HK-2 (cell line): ENCODE measurements around the gene DTNB.
"Not testable (repeated sequence)": the region's sequence is repeated elsewhere in the genome, so short reads cannot be mapped to it uniquely, and the experiment has no call there.

ENCODE experiments used
- DNase-seq: peaks from one replicate; pipeline ENCODE4 v3.0.0-alpha.2; 2018; ENCODE audit not compliant: unreplicated experiment

Gene DTNB

DNA sequence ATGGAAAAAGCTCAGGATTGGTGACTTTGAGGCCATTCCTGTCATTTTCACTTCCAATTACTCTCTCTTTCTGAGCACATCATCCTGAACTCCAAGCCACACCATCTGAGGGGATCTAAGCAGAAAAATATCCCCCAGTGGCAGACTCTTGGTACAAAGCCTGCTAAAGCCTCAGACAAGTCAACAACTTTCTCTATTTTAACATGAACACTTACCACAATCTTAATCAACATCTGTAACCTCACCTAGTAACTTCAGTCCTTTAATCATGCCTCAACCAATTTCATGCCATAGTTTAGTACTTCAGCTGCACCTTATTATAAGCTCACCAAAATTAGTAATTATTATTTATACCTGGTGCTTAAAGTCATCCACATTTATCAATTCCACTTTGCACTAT lies 128.9 kb downstream of the DTNB start:
- no peak for DNase-seq

DNA sequence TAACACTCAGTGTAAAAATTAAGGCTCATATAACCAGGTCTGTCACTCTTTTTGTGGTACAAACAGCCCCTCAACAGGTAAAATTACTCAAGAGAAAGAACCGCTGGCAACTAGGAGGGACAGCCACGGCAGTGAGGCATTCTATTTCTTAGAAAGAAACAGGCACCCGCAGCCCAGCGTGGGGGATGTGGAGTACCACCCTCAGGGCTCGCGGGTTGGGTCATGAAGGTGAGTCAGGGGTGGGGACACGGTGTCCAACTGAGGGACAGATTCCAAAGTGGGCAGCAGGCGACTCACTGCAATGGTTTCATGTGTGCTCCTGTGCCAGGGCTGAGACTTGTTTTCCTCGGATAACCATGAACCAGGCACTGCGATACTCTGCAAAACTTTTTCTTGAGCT lies 129.4 kb downstream of the DTNB start:
- no peak for DNase-seq

DNA sequence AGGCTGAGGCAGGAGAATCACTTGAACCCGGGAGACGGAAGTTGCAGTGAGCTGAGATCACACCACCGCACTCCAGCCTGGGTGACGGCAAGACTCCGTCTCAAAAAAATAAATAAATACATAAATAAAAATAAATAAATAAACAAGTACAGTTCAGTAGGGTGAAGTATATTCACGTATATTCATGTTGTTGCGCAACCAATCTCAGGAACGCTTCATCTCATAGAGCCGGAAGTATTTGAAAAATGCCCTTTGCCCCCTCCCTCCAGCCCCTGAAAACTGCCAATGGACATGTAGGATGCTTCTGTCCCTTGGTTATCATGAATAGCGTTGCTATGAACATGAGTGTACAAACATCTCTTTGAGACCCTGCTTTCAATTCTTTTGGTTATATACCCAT lies 132.0 kb downstream of the DTNB start:
- DNase-seq = no peak

DNA sequence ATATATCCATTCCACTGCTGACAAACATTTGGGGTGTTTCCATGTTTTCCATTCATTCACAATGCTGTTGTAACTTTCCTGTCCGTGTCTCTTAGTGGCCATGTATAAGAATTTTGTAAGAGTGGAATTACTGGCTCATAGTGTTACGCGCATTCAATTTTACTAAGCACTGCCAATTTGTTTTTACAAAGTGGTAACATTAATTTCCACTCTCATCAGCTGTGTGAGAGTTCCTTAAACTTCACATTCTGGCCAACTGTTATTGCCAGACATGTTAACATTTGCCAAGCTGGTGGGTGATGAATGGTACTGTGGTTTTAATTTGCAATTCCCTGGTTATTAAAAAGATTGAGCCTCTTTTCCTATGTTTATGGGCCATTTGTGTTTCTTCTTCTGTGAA lies 134.2 kb downstream of the DTNB start:
- no peak for DNase-seq

DNA sequence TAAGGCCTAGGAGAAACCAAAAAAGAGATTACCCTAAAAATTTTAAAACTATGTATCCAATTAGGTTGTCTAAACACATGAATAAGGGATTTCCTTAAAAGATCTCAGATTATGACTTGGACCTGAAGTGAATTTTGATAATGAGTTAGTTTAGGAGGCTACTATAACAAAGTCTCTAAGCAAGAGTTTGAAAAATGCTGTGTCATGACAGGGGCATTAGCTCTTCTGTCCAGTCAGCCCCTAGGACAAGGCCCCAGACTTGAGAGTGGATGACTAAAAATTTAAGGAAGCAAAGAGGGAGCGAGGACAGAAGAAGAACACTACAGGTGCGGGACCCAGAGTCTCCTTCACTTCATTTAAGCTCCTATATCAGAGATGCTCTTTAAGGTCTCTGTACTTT lies 135.9 kb downstream of the DTNB start:
- no peak for DNase-seq

DNA sequence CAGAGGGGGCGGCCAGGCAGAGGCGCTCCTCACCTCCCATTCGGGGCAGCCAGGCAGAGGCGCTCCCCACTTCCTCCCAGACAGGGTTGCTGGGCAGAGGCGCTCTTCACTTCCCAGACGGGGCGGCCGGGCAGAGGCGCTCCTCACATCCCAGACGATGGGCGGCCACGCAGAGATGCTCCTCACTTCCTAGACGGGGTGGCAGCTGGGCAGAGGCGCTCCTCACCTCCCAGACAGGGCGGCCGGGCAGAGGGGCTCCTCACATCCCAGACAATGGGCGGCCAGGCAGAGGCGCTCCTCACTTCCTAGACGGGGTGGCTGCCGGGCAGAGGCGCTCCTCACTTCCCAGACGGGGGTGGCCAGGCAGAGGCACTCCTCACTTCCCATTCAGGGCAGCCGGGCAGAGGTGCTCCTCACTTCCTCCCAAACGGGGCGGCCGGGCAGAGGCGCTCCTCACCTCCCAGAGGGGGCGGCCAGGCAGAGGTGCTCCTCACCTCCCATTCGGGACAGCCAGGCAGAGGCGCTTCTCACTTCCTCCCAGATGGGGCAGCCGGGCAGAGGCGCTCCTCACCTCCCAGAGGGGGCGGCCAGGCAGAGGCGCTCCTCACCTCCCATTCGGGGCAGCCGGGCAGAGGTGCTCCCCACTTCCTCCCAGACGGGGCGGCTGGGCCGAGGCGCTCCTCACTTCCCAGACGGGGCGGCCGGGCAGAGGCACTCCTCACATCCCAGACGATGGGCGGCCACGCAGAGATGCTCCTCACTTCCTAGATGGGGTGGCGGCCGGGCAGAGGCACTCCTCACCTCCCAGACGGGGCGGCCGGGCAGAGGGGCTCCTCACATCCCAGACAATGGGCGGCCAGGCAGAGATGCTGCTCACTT lies 137.7 kb downstream of the DTNB start:
- not testable (repeated sequence) for DNase-seq

DNA sequence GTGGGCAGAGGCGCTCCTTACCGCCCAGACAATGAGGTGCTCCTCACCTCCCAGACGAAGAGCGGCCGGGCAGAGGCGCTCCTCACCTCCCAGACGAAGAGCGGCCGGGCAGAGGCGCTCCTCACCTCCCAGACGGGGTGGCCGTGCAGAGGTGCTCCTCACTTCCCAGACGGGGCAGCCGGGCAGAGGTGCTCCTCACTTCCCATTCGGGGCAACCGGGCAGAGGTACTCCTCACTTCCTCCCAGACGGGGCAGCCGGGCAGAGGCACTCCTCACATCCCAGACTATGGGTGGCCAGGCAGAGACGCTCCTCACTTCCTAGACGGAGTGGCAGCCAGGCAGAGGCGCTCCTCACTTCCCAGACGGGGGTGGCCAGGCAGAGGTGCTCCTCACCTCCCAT lies 138.4 kb downstream of the DTNB start:
- DNase-seq = not testable (repeated sequence)

DNA sequence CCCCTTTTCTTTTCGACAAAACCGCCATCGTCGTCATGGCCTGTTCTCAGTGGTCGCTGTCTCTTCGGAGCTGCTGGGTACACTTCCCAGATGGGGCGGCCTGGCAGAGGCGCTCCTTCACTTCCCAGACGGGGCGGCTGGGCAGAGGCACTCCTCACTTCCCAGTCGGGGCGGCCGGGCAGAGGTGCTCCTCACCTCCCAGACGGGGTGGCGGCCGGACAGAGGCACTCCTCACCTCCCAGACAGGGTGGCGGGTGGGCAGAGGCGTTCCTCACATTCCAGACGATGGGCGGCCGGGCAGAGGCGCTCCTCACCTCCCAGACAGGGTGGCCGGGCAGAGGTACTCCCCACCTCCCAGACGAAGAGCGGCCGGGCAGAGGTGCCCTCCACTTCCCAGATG lies 138.9 kb downstream of the DTNB start:
- no peak for DNase-seq

DNA sequence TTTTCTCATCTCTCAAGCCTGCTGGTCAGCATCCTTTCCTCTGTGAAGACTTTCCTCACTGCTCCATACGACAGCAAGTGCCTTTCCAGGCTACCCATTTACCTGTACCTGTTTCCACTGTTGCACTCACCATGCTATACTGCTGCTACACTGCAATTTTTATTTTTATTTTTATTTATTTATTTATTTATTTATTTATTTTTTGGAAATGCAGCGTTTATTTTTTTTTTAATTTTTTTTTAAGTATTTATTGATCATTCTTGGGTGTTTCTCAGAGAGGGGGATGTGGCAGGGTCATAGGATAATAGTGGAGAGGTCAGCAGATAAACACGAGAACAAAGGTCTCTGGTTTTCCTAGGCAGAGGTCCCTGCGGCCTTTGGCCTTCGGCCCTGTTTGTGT lies 139.6 kb downstream of the DTNB start:
- not testable (repeated sequence) for DNase-seq

DNA sequence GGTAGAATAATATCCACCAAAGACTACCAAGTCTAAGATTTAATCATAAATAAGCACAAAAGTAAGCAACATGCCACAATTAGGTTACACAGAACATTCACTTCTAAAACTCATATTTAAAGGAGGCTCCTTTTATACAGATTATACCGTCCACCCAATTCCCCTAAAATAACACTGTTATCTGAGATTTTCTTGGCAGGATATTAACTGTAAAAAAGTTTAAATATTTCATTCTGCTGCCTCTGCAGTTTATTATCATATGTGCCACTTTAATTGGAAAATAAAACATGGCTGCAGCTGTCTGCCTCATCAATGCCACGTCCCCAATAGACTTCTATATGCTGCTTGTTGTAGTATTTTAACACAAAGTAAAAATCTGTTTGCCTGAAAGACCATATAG lies 140.9 kb downstream of the DTNB start:
- no peak for DNase-seq

DNA sequence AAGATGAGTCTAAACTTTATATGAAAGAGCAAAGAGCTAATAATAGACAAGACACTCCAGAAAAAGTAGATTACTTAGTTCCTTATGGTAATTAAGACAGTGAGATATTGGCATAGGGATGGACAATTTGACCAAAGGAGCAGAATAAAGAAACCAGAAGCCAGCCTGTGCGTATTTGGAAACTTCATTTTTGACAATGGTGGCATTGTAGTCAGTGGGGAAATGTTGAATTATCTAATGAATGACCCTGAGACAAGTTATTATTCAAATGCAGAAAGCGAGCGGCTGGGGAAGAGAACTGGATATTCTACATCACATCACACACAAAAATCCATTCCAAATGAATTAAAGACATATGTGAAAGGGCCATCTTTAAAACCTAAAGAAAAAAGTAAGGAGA lies 144.3 kb downstream of the DTNB start:
- DNase-seq = no peak

DNA sequence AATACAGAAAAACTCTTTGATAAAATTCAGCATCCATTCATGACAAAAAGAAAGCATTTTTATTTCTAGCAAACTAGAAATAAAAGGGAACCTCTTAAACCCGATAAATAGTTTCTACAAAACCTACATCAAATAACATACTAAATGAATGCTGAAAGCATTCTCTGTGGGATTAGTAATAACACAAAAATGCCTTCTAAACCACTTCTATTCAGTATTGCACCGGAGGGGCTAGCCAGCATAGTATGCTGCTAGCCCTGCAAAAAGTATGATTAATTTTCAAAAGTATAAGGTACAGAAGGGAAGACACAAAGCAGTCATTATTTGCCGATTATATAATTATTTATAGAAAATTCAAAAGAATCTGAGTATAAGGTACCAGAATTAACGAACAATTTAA lies 145.2 kb downstream of the DTNB start:
- DNase-seq = no peak

DNA sequence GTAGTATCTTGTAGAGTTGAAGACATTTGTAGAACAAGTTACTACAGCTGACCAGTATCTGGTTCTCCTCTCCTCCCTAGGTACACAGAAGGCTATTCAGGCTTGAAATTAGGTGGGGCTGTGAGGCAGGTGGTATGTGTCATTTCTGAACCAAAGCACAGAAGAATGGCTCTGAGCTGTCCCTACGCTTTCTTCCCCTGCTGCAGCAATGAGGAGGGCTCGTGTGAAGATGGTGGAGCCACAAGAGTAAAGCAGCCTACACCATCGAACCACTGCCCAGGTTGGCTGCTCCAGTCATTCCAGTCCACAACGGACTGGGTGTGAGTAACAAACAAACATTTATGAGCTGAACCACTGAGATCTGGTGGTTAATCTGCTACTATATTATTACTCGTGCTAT lies 148.9 kb downstream of the DTNB start:
- no peak for DNase-seq

DNA sequence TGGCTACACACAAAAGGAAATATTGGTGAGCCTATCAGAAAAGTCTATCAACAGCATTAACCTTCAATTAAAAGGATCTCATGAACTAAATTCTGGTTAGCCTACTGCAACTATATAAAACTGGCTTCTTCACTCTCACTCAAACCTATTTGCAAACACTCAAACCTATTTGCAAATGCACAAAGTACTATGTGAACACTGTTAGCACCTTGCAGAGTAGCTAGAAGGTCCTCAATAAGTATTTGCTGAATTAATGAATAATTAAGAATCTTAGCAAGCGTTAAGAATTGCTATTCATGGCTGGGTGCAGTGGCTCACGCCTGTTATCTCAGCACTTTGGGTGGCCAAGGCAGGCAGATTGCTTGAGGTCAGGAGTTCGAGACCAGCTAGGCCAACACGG lies 150.3 kb downstream of the DTNB start:
- DNase-seq = no peak

DNA sequence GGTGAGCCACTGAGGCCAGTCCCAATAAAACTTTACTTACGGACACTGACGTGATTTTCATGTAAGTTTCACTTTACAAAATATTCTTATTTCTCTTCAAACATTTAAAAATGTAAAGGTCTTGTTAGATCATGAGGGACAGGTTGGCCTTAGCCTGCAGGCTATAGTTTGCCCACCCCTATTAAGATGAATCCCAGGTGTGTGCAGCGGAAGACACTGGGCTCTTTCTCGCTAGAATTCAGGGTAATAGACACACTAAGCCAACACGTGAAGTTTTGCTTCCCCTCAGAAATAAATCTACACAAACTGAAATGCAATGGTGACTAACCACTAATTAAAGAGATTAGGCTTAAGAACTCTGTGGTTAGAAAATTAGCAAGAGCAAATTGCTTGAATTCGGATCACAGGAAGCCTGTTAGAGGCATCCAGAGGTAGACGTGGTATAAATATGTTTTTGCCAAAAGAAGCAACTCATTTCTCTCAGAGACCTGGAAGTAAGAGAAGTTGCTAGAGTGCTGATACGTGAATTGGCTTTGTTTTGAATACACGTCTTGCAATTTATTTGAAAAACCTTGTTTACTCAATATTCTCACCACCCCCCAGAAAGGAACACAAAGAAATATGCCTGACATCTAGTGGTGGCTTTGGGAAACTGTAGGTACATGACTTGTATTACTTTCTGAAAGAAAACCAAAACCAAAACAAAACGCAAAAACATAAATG lies 151.6 kb downstream of the DTNB start:
- DNase-seq = no peak

DNA sequence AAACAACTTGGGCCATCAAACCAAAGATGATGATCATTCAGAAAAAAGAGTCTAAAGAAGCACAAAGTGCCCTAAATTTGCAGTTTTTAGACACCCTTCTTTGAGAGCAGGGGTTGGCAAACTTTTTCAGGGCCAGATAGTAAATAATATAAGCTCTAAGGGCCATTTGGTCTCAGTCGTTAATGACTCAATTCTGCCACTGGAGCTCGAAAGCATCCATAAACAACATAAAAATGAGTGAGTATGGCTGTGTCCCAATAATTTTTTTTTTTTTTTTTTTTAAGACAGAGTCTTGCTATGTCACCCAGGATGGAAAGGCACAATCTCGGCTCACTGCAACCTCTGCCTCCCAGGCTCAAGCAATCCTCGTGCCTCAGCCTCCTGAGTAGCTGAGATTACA lies 152.3 kb downstream of the DTNB start:
- no peak for DNase-seq

DNA sequence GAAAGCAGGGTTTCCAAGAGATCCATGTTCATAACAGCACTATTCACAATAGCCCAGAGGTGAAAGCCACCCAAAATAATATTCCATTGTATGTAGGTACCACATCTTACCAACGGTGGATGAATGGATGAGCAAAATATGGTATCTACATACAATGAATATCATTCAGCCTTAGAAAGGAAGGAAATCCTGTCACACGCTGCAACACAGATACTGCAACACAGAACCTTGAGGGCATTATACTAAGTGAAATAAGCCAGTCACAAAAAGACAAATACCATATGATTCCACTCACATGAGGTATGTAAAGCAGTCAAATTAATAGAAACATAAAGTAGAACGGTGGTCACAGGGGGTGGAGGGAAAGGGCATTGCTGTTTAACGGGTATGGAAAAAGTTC lies 155.7 kb downstream of the DTNB start:
- DNase-seq = no peak

DNA sequence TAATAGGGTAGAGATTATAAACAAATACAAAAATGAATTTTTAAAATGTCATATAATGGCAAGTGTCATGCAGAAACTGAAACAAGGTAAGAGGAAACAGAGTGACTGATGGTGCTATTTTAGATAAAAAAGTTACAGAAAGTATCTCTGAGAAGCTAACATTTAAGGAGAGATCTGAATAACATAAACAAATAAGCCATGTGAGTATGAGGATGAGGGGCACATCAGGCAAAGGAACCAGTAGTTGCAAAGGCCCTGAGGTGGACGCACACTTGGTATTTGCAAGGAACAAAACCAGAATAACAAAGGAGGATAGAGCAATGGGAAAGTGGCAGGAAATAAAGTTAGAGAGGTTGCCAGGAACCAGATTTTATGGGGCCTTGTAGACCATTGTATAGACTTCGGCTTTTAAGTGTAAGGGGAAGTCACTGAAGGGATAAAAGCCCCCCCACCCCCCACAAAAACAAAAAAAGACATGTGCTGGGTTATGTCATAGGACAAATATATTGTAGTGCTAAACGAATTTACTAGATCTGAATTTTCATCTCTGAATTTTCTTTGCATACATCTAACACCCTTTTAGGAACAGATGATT lies 159.2 kb downstream of the DTNB start:
- DNase-seq = no peak

DNA sequence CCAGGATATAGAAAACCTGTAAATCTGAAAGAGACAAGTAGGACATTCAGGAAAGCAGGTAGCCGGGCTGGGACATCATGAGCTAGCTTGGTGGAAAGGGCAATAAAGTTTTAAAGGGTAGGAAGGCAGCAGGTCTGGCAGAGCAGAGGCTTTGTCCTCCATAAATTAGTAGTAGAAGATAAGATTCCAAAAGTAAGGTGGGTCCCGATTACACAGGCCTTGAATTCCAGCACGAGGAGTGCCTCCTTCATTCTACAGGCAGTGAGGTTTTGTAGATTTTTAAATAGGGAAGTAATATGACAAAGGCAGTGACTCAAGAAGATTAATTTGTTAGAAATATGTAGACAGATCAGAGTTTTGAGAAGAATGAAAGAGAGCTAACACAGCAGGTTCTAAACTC lies 160.7 kb downstream of the DTNB start:
- no peak for DNase-seq

DNA sequence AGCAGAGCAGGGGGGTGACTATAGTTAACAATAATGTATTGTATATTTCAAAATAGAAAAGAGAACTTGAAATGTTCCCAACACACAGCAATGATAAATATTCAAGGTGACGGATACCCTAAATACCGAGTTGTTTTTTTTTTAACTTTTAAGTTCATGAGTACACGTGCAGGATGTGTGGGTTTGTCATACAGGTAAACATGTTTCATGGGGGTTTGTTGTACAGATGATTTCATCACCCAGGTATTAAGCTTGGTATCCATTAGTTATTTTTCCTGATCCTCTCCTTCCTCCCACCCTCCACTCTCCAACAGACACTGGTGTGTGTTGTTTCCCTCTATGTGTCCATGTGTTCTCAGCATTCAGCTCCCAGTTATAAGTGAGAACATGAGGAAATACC lies 167.2 kb downstream of the DTNB start:
- DNase-seq = no peak

DNA sequence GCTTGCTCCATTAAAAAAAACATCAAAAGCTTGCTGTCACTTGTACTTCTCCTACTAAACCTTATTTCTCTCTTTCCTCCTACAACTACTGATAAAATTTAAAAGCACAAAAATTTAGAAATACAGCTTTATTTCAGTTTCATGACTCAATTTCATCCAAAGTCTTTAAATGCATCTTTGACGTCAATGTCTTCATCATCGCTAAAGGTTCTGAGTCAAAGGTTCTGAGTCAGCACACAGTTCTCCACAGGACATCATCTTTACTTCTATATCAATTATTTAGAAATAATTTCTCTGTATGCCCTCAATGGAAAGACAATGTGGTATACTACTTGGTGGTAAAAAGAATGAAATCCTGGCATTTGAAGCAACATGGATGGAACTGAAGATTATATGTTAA lies 167.8 kb downstream of the DTNB start:
- no peak for DNase-seq

DNA sequence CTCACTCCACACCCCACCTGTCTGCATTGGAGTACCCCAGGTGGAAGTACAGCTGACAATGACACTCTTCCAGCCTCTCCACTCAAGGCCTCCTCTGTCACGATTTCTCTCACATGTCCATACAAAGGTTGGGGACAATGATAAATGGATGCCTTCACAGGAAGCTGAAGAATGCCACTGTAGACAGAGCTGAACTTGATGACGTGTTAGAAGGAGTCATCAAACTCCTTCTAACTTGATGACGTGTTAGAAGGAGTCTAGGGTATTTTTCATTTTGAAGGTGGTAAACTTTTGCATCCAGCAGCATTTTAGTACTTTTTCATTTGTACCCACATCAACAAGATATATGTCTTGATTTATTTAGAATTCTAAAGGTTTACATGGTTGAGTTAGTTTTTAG lies 168.2 kb downstream of the DTNB start:
- no peak for DNase-seq

DNA sequence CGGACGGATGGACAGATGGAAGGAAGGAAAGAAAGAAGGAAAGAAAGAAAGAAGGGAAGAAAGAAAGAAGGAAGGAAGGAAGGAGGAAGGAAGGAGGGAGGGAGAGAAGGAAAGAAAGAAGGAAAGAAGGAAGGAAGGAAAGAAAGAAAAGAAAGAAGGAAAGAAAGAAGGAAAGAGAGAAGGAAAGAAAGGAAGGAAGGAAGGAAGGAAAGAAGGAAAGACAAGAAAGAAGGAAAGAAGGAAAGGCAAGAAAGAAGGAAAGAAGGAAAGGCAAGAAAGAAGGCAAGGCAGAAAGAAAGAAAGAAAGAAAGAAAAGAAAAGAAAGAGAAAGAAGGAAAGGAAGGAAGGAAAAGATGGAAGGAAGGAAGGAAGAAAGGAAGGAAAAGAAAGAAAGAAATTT lies 169.1 kb downstream of the DTNB start:
- no peak for DNase-seq
